Neural cell (in vitro differentiated cells): ENCODE data around the gene RNF213.

Experiments used
- EP300 ChIP-seq: fragments of 450-650 bp; conservative IDR thresholded peaks from 2 replicates; pipeline ENCODE4 v1.6.1; 2014; ENCODE audit warnings: antibody characterized with exemption, mild to moderate bottlenecking, moderate library complexity; ENCODE audit not compliant: poor library complexity, severe bottlenecking
- MXI1 ChIP-seq: fragments of 450-650 bp; conservative IDR thresholded peaks from 2 replicates; pipeline ENCODE4 v1.6.1; 2014; ENCODE audit warnings: antibody characterized with exemption, mild to moderate bottlenecking; ENCODE audit not compliant: poor library complexity, severe bottlenecking
- POLR2AphosphoS5 ChIP-seq: IDR thresholded peaks from 2 replicates; pipeline ENCODE4 v1.6.1; 2012
- REST ChIP-seq: IDR thresholded peaks from 2 replicates; pipeline ENCODE4 v1.6.1; 2012; ENCODE audit warnings: borderline replicate concordance
- SMC3 ChIP-seq: fragments of 450-650 bp; conservative IDR thresholded peaks from 2 replicates; pipeline ENCODE4 v1.6.1; 2014; ENCODE audit warnings: antibody characterized with exemption, mild to moderate bottlenecking, moderate library complexity; ENCODE audit not compliant: poor library complexity
- TAF1 ChIP-seq: IDR thresholded peaks from 2 replicates; pipeline ENCODE4 v1.6.1; 2012; ENCODE audit warnings: low read depth
- TF ChIP-seq, protein P1 (sequence below): fragments of 450-650 bp; IDR thresholded peaks from 2 replicates; pipeline ENCODE4 v1.5.1; 2014; ENCODE audit warnings: antibody characterized with exemption, mild to moderate bottlenecking, moderate library complexity; ENCODE audit not compliant: poor library complexity, severe bottlenecking

DNA sequence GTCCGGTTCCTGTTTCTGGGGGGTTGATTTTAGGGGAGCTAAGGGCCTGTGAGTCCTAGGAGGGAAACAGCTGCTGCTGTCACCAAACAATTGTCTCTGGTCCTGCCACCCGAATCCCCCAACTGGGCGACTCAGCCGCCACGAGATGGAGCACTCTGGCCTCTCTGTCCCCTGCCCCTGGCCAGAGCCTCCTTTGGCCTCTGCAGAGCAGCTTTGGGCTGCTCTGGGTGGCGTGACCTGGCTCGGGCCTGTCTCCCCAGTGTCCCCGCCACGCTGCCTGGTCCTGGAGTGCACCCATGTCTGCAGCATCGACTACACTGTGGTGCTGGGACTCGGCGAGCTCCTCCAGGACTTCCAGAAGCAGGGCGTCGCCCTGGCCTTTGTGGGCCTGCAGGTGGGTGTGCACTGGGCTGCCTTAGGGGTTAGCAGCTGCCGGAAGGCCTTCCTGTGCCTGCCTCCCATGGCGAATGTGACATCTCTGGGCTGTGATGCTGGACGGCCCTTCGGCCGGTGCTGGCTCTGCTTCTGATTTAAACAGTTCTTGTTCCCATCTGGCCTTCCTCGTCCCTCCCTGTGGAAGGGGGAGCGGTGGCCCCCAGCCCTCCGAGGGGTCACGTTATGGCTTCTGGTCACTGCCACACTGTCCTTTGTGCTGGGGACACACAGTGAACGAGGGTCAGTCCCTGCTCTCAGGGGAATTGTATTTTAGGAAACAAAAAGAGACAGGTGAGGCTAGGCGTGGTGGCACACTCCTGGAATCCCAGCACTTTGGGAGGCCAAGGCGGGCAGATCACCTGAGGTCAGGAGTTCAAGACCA lies 11.6 kb upstream of the RNF213 start:
- TF ChIP-seq, protein P1, sequence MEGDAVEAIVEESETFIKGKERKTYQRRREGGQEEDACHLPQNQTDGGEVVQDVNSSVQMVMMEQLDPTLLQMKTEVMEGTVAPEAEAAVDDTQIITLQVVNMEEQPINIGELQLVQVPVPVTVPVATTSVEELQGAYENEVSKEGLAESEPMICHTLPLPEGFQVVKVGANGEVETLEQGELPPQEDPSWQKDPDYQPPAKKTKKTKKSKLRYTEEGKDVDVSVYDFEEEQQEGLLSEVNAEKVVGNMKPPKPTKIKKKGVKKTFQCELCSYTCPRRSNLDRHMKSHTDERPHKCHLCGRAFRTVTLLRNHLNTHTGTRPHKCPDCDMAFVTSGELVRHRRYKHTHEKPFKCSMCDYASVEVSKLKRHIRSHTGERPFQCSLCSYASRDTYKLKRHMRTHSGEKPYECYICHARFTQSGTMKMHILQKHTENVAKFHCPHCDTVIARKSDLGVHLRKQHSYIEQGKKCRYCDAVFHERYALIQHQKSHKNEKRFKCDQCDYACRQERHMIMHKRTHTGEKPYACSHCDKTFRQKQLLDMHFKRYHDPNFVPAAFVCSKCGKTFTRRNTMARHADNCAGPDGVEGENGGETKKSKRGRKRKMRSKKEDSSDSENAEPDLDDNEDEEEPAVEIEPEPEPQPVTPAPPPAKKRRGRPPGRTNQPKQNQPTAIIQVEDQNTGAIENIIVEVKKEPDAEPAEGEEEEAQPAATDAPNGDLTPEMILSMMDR, result no peak
- TF ChIP-seq SMC3 (no peak), POLR2AphosphoS5 (no peak), MXI1 (no peak), EP300 (no peak), TAF1 (no peak), REST (no peak)
